Measurements from ENCODE around the gene MRGPRG.

The MRGPRG gene

GRCh38 chr11:3197878-3198528 is 20.6 kb downstream of the MRGPRG start:
- no peak overlapping the region for H3K27ac ChIP-seq
- TF ChIP-seq ZFX (IDR thresholded peaks at IDR 0.05) (no peak), CTCF (conservative IDR thresholded peaks at IDR 0.05) (no peak)

- no peak overlapping the region for H3K27ac ChIP-seq
- no peak for TF ChIP-seq CTCF (conservative IDR thresholded peaks at IDR 0.05)
- TF ChIP-seq ZFX (IDR thresholded peaks at IDR 0.05): no peak
These were observed 21.4 kb downstream of the MRGPRG start for GRCh38 chr11:3197044-3197695.

GRCh38 chr11:3196161-3197043 is 22.2 kb downstream of the MRGPRG start:
- no peak for TF ChIP-seq ZFX (IDR thresholded peaks at IDR 0.05)
- TF ChIP-seq CTCF (conservative IDR thresholded peaks at IDR 0.05): no peak
- H3K27ac ChIP-seq: no peak overlapping the region

GRCh38 chr11:3195251-3196160 is 23.1 kb downstream of the MRGPRG start:
- no peak for TF ChIP-seq ZFX (IDR thresholded peaks at IDR 0.05)
- no peak; the same call in 1 of the 2 replicates for TF ChIP-seq CTCF (conservative IDR thresholded peaks at IDR 0.05)
- H3K27ac ChIP-seq: no peak overlapping the region

GRCh38 chr11:3194016-3194816 is 24.4 kb downstream of the MRGPRG start:
- H3K27ac ChIP-seq: no peak overlapping the region
- TF ChIP-seq CTCF (conservative IDR thresholded peaks at IDR 0.05) (no peak), ZFX (IDR thresholded peaks at IDR 0.05) (no peak)

GRCh38 chr11:3193373-3194015 is 25.1 kb downstream of the MRGPRG start:
- no peak for TF ChIP-seq ZFX (IDR thresholded peaks at IDR 0.05)
- TF ChIP-seq CTCF (conservative IDR thresholded peaks at IDR 0.05): no peak
- no peak overlapping the region for H3K27ac ChIP-seq

Data from C4-2B (cell line).